Skeletal muscle tissue (tissue), 4 donors: ENCODE measurements around the gene ZNF160. TPM values are rescaled to one million over a fixed set of nuclear protein-coding genes. Genes with fewer than 3 reads are reported as not detected.
"Not testable (repeated sequence)": the region's sequence is repeated elsewhere in the genome, so short reads cannot be mapped to it uniquely, and the experiment has no call there.

ENCODE experiments used
- H3K27ac ChIP-seq: one replicate; pipeline ENCODE4 v1.7.0; 2013; ENCODE audit warnings: mild to moderate bottlenecking, low read depth, low read length, inconsistent platforms
- H3K27me3 ChIP-seq, 3 donors: one replicate each; pipeline ENCODE4 v1.7.0; 2013; ENCODE audit warnings: low read length in 3 of 3; ENCODE audit not compliant: control insufficient read depth in 3 of 3, insufficient read depth in 3 of 3
- H3K36me3 ChIP-seq, 3 donors: one replicate each; pipeline ENCODE4 v1.7.0; 2013; ENCODE audit warnings: low read length in 3 of 3; ENCODE audit not compliant: control insufficient read depth in 3 of 3, insufficient read depth in 3 of 3
- H3K4me1 ChIP-seq, 3 donors: one replicate each; pipeline ENCODE4 v1.7.0; 2013; ENCODE audit warnings: low read length in 3 of 3, mild to moderate bottlenecking in 3 of 3; ENCODE audit not compliant: control insufficient read depth in 3 of 3, insufficient read depth in 3 of 3
- H3K4me3 ChIP-seq, 3 donors: one replicate each; pipeline ENCODE4 v1.7.0; 2013; ENCODE audit warnings: low read length in 3 of 3
- H3K9ac ChIP-seq, 3 donors: one replicate each; pipeline ENCODE4 v1.7.0; 2013; ENCODE audit warnings: low read length in 3 of 3, mild to moderate bottlenecking in 3 of 3, moderate library complexity in 2 of 3, low read depth in 1 of 3
- H3K9me3 ChIP-seq, 3 donors: one replicate each; pipeline ENCODE4 v1.7.0; 2013; ENCODE audit warnings: low read length in 3 of 3; ENCODE audit not compliant: control insufficient read depth in 3 of 3
- total RNA-seq: library from RNA; depleted of rRNA; stranded (reverse); fragments of >200 nt; gene quantifications from one replicate; pipeline ENCODE4 v1.2.3, GENCODE V29; 2014
- donor health status: Osteomylitis.

The ZNF160 gene
- total RNA-seq, 1 donor from 2014 or later = 20.9 TPM

DNA sequence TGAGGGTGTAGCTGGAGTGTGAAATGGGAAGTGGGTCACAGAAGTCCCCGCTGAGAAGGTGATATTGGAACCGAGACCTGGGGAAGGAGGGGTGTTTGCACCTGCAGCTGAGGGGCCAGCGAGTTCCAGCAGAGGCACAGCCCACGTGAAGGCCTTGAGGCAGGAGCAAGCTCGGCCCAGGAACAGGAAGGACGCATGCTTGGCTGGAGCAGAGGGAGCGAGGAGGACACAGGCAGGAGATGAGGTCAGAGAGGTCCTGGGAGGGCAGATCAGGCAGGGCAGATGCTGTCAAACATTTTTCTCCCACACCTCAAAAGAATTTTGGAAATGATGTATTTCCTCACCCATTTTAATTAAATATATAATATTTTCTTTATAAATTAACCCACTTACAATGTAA, 20.2 kb upstream of the ZNF160 start:
- Histone ChIP-seq H3K9me3 (no peaks in the 10 kb centered on the region), H3K36me3 (peaks cover 0 to 4% (median 3%) of the 10 kb centered on the region in 3 donors), H3K4me3 (no peak overlapping the region), H3K9ac (no peak overlapping the region), H3K27ac (no peak overlapping the region), H3K27me3 (no peaks in the 10 kb centered on the region), H3K4me1 (no peaks in the 10 kb centered on the region)

DNA sequence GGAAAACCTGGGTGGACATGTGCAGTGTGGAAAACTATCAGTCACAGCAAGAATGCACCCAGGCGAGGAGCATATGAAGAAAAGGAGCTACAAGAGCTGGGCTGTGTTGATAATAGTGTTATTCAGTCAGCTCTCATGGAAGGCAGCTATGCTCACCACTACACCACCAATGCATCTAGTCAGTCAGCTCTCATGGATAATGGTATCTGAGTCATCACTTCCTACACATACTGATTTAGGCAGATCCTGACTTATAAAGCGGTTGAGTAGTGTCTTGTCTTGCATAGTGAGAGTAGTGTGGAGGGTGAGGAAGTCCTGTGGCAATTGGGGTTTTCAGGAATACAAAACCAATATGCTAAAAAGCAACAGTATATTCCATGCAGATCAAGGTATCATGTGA, 9.1 kb upstream of the ZNF160 start:
- Histone ChIP-seq H3K4me1 (no peaks in the 10 kb centered on the region), H3K27ac (no peak overlapping the region), H3K27me3 (no peaks in the 10 kb centered on the region), H3K9me3 (no peaks in the 10 kb centered on the region), H3K36me3 (peaks cover 14 to 56% (median 46%) of the 10 kb centered on the region in 3 donors), H3K4me3 (no peak overlapping the region), H3K9ac (no peak overlapping the region)

DNA sequence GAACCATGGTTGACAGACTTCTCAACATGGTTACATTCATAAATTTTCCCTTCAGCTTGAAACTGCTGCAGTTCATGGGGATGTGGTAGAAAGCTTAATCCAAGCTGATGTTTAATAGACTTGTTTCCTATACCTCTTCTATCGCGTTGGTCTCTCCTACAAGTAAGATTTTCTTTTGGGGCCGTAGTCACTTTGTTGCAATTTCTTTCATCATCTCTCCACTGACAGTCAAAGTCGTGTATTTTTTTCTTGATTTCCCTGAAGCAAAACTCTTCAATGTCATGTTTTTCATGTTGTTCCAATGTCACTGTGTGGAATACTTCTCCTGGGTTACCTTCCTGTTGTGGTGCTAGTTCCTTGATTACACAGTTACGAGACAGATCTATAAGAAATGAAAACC, 6.3 kb upstream of the ZNF160 start:
- H3K4me1 ChIP-seq = no peaks in the 10 kb centered on the region
- no peaks in the 10 kb centered on the region for H3K9me3 ChIP-seq
- H3K9ac ChIP-seq = no peak overlapping the region
- H3K27me3 ChIP-seq = no peaks in the 10 kb centered on the region
- H3K27ac ChIP-seq = no peak overlapping the region
- H3K36me3 ChIP-seq = peaks cover 9 to 35% (median 28%) of the 10 kb centered on the region in 3 donors
- no peak overlapping the region for H3K4me3 ChIP-seq

DNA sequence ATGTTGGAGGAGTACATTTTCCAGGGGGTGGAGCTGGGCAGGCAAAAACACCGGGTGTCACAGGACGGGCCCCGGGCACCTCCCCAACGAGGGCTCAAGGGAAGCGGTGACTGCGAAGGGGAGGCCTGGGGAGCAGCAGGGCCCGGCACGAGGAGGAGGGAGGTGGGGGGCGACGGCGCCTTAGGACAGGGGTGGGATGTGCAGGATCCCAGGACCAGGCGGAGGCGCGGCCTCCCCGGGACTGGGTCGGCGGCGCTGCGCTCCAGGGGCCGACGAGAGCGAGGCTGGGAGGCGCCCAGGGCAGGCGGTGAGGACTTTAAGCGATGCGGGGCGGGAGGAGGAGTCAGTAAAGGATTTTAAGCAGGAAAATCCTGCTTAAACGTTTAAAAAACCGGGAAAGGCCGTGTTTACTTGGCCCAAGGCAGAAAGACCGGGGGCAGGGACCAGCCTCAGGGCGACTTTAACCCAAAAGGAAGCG, 427 bp downstream of the ZNF160 start:
- H3K27me3 ChIP-seq = no peaks in the 10 kb centered on the region
- peak overlapping the region; percentile 88 to 98 (median 94) for H3K4me3 ChIP-seq
- H3K27ac ChIP-seq = peak overlapping the region; percentile 76
- peak overlapping the region; percentile 83 to 96 (median 94) for H3K9ac ChIP-seq
- H3K4me1 ChIP-seq = peaks cover 13 to 15% (median 14%) of the 10 kb centered on the region in 3 donors
- no peaks in the 10 kb centered on the region for H3K9me3 ChIP-seq
- H3K36me3 ChIP-seq = peaks cover under 1 to 3% (median under 1%) of the 10 kb centered on the region in 3 donors

DNA sequence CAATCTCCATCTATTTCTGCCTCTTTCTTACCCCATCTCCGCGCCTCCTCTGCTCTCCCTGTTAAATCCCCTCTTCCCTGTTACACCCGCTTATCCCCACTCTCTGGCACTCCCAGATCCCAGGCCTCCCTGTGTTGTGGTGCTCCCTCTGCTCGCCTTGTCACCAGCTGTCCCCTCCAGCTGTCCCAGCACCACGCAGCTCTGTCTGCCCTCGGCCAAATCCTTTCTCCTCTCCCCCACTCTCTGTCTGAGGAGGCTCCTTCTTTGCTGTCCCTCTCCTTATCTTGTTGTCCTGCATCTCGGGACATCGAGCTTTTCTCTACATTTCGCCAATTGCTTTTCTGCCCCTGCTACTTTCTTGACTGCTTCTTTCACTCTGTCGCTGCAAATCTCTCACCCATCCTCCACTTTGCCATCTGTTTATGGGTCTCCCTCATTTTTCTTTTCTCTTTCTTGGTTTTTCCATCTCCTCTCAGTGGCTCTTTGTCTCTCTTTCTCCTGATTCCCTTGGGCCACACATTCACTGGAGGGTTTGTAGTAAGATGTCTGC, 941 bp downstream of the ZNF160 start:
- peak overlapping the region; percentile 76 for H3K27ac ChIP-seq
- peaks cover 13 to 15% (median 14%) of the 10 kb centered on the region in 3 donors for H3K4me1 ChIP-seq

DNA sequence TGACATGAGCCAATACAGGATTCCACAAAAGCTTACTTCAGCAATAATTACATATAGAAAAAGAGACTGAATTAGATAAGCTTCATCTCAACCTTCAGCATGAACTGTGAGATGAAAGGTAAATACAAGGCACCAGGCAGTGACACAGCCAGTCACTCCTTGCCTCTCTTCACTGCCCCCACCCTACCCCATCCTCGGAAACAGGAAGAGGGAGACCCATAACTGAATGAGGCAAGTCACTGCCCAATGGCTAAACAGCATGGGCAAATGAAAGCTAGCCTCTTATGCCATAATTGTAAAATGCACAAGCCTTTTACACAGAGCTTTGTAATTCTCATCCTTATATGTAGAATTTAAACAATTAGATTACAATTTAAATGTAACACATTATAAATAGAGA, 1.7 kb downstream of the ZNF160 start:
- peaks cover 0 to 3% (median 2%) of the 10 kb centered on the region in 3 donors for H3K36me3 ChIP-seq
- peak overlapping the region in 2 of 3 donors; percentile 29 to 94 for H3K4me3 ChIP-seq
- H3K27ac ChIP-seq = no peak overlapping the region
- H3K27me3 ChIP-seq = no peaks in the 10 kb centered on the region
- H3K9me3 ChIP-seq = no peaks in the 10 kb centered on the region
- peaks cover 13 to 15% (median 14%) of the 10 kb centered on the region in 3 donors for H3K4me1 ChIP-seq
- no peak overlapping the region for H3K9ac ChIP-seq

More for the DNA sequence above, 941 bp downstream of the ZNF160 start:
- Histone ChIP-seq H3K9me3 (no peaks in the 10 kb centered on the region), H3K4me3 (peak overlapping the region; percentile 88 to 98 (median 94)), H3K36me3 (peaks cover 0 to 3% (median 2%) of the 10 kb centered on the region in 3 donors), H3K9ac (peak overlapping the region; percentile 83 to 96 (median 94)), H3K27me3 (no peaks in the 10 kb centered on the region)

DNA sequence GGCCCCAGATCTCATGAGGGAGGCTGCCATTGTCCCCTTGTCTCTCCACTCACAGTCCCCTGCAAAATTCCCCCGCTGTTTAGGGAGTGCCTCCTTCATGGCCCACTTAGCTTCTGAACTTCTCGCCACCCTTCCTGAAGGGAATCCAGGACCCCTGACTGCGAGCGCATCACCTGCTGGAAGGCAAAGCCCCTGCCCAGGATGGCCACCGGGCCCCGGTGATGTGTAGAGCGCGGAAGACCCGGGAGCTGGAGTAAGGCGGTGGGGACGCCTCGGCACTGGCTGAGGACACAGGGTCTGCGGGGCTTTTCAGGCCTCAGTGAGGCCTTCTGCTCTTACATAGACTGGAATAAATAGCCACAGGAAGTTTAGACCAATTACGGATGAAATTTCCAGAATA, 4.7 kb downstream of the ZNF160 start:
- H3K9ac ChIP-seq, H3K36me3 ChIP-seq, H3K4me3 ChIP-seq, H3K27ac ChIP-seq, H3K9me3 ChIP-seq, H3K27me3 ChIP-seq: not testable (repeated sequence)
- peaks cover 12 to 13% (median 13%) of the 10 kb centered on the region in 3 donors for H3K4me1 ChIP-seq

DNA sequence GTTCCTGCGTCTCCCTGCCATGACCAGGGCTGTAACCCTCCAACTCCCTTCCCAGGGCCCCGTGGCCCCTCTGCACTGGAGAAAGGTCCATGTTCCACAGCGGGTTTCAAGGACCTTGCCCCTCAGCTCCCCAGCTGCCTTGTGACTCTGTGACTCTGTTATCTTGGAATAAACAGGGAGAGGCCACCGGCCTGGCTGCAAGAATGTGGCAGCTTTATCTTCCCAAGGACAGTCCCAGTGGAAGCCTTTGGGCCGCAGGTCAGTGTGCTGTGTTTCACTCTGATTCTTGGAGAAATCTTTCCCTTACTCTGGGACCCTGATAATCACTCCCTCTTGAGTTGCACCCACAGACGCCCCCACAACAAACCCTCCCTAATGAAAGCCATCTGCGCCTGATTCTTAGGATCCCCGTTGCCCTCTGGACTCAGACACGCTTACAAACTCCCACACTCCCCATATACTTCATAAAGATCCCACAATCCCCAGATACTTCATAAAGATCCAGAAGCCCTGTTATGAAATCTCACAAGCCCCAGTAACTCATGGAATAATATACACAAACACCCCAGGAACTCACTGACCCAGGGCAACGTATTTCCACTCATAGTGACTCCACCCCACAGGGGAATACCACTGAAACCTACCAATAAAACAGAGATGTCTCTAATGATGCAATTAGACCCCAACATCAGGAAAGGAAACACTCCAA, 6.1 kb downstream of the ZNF160 start:
- H3K4me3 ChIP-seq, H3K27me3 ChIP-seq, H3K4me1 ChIP-seq, H3K9me3 ChIP-seq, H3K9ac ChIP-seq, H3K36me3 ChIP-seq, H3K27ac ChIP-seq: not testable (repeated sequence)

DNA sequence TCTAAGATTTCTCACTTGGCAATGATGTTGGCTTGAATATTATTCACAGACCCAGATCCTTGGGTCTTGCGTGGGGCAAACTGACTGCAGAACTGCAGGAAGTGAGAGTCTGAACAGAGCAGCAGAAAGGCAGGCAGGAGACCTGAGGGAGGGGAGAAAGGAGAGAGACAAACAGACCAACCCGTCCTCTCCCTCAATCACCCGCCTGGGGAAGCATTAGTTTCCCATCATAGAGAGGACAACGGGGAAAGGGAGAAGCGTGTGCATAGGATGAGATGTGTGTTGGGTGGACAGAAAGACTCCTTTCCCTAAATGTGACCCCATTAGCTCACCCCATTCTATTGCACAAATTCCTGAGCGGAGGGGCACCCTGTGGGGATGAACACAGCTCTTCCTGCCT, 6.6 kb downstream of the ZNF160 start:
- not testable (repeated sequence) for H3K36me3 ChIP-seq, H3K4me3 ChIP-seq, H3K4me1 ChIP-seq, H3K27ac ChIP-seq, H3K27me3 ChIP-seq, H3K9me3 ChIP-seq, H3K9ac ChIP-seq
